Hippocampal formation (tissue), 2 donors: Measurements from ENCODE around the gene LAMA4.
"Not testable (repeated sequence)": the region's sequence is repeated elsewhere in the genome, so short reads cannot be mapped to it uniquely, and the experiment has no call there.

Experiments used
- DNase-seq, 2 donors: peaks; one replicate each; lab custom pipeline; 2025; lab: John Stamatoyannopoulos, UW

Gene LAMA4

GRCh38 chr6:112149719-112150263 lies 104.6 kb downstream of the LAMA4 start:
- no peak for DNase-seq

GRCh38 chr6:112149236-112149635 lies 105.1 kb downstream of the LAMA4 start:
- no peak for DNase-seq

- no peak for DNase-seq
These were observed 106.3 kb downstream of the LAMA4 start for GRCh38 chr6:112148103-112148502.

GRCh38 chr6:112145080-112145573 lies 109.2 kb downstream of the LAMA4 start:
- no peak for DNase-seq

GRCh38 chr6:112144145-112144926 lies 110.0 kb downstream of the LAMA4 start:
- no peak for DNase-seq

GRCh38 chr6:112141707-112142106 lies 112.7 kb downstream of the LAMA4 start:
- no peak for DNase-seq

- DNase-seq: no peak
These were observed 115.3 kb downstream of the LAMA4 start for GRCh38 chr6:112139052-112139451.

- no peak for DNase-seq
These were observed 123.5 kb downstream of the LAMA4 start for GRCh38 chr6:112130878-112131277.

GRCh38 chr6:112128208-112128607 lies 126.2 kb downstream of the LAMA4 start:
- no peak for DNase-seq

- DNase-seq: no peak
These were observed 130.4 kb downstream of the LAMA4 start for GRCh38 chr6:112123982-112124381.

GRCh38 chr6:112122756-112123155 lies 131.6 kb downstream of the LAMA4 start:
- DNase-seq: no peak

- no peak for DNase-seq
These were observed 136.3 kb downstream of the LAMA4 start for GRCh38 chr6:112118034-112118433.

- DNase-seq: no peak
These were observed 136.8 kb downstream of the LAMA4 start for GRCh38 chr6:112117554-112117953.

GRCh38 chr6:112116221-112116620 lies 138.1 kb downstream of the LAMA4 start:
- DNase-seq: no peak

- DNase-seq: no peak
These were observed 139.7 kb downstream of the LAMA4 start for GRCh38 chr6:112114577-112115223.

GRCh38 chr6:112113918-112114317 lies 140.4 kb downstream of the LAMA4 start:
- DNase-seq: no peak

GRCh38 chr6:112113431-112113830 lies 140.9 kb downstream of the LAMA4 start:
- no peak for DNase-seq

GRCh38 chr6:112109262-112109661 lies 145.1 kb downstream of the LAMA4 start:
- DNase-seq: no peak

- no peak for DNase-seq
These were observed 147.8 kb downstream of the LAMA4 start for GRCh38 chr6:112106562-112106961.

GRCh38 chr6:112106026-112106425 lies 148.3 kb downstream of the LAMA4 start:
- not testable (repeated sequence) for DNase-seq

GRCh38 chr6:112100561-112100960 lies 153.8 kb downstream of the LAMA4 start:
- DNase-seq: no peak

GRCh38 chr6:112096901-112097300 lies 157.5 kb downstream of the LAMA4 start:
- DNase-seq: no peak

GRCh38 chr6:112087916-112088315 lies 166.5 kb downstream of the LAMA4 start:
- no peak for DNase-seq
